ENCODE results near the gene BRICD5. TPM values are rescaled to one million over a fixed set of nuclear protein-coding genes. Genes with fewer than 3 reads are reported as not detected.

BRICD5 gene
- total and polyA plus RNA-seq, 8 donors = 2.9 to 15.3 (median 5.1) TPM

DNA sequence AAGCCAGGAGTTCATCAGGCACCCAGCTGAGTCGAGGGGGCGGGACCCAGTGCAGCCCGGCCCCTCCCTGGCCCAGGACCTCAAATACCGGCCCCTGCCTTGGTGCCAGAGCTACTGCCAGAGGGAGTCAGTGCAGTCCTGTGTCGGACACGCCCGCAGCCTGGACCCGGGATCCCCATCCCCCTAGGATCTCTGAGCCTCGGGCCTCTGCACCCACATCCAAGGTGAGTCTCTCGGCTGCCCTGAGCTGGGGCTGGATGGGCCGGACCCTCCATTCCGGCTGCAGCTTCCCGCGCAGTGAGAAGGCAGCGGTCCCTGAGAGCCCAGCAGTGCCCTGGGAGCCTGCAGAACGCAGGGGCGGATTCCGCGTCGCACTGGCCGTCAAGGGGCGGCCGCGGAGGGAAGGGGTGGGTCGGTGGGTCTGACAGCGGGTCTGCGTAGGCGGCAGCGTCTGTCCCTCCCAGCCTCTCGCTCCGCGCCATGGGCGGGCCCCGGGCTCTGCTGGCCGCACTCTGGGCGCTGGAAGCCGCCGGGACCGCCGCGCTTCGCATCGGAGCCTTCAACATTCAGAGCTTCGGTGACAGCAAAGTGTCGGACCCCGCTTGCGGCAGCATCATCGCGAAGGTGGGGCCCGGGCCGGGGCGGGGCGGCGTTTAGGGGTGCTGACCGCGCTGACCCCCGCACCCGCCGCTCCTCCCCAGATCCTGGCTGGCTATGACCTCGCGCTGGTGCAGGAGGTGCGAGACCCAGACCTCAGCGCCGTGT lies 25.9 kb upstream of the BRICD5 start, which contains the start of gene DNASE1L2:
TSS of gene DNASE1L2 (plus strand) at position 108 of the 765 bp plus-strand sequence. CDS start at position 481, 373 bp downstream.
- TF ChIP-seq, protein P1, sequence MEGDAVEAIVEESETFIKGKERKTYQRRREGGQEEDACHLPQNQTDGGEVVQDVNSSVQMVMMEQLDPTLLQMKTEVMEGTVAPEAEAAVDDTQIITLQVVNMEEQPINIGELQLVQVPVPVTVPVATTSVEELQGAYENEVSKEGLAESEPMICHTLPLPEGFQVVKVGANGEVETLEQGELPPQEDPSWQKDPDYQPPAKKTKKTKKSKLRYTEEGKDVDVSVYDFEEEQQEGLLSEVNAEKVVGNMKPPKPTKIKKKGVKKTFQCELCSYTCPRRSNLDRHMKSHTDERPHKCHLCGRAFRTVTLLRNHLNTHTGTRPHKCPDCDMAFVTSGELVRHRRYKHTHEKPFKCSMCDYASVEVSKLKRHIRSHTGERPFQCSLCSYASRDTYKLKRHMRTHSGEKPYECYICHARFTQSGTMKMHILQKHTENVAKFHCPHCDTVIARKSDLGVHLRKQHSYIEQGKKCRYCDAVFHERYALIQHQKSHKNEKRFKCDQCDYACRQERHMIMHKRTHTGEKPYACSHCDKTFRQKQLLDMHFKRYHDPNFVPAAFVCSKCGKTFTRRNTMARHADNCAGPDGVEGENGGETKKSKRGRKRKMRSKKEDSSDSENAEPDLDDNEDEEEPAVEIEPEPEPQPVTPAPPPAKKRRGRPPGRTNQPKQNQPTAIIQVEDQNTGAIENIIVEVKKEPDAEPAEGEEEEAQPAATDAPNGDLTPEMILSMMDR (IDR thresholded peaks at IDR 0.05) = no peak
- Histone ChIP-seq H3K27ac (no peak within 1 kb of the TSS), H3K9me3 (no peaks in the 10 kb centered on the region), H3K36me3 (peaks cover 0 to 82% of the 10 kb centered on the region in 2 donors), H3K4me3 (peak within 1 kb of the TSS in 1 of 2 donors; percentile 7), H3K4me1 (peaks cover 15 to 26% of the 10 kb centered on the region in 2 donors), H3K27me3 (peaks cover 16 to 36% of the 10 kb centered on the region in 2 donors)
- DNase-seq = peak in 1 of 4 donors; percentile 44
- ATAC-seq = peak; percentile 44
- intact Hi-C loops (cut with DNase I) = no loop called here

GRCh38 chr16:2235695-2236336 lies 25.2 kb upstream of the BRICD5 start:
- no peaks in the 10 kb centered on the region for H3K9me3 ChIP-seq
- TF ChIP-seq, protein P1 (IDR thresholded peaks at IDR 0.05) = no peak
- no peak for ATAC-seq

GRCh38 chr16:2235234-2235651 lies 24.6 kb upstream of the BRICD5 start:
- Histone ChIP-seq H3K9me3 (no peaks in the 10 kb centered on the region), H3K36me3 (peaks cover 0 to 83% of the 10 kb centered on the region in 2 donors), H3K27ac (no peak overlapping the region), H3K27me3 (peaks cover 16 to 36% of the 10 kb centered on the region in 2 donors), H3K4me1 (peaks cover 15 to 26% of the 10 kb centered on the region in 2 donors), H3K4me3 (no peak overlapping the region)
- peak in 1 of 4 donors; percentile 72 for DNase-seq
- no peak for ATAC-seq
- intact Hi-C loops (cut with DNase I) = no loop called here
- TF ChIP-seq, protein P1 (IDR thresholded peaks at IDR 0.05) = no peak

More at GRCh38 chr16:2235695-2236336, 25.2 kb upstream of the BRICD5 start:
- intact Hi-C loops (cut with DNase I) = no loop called here
- H3K4me1 ChIP-seq = peaks cover 15 to 26% of the 10 kb centered on the region in 2 donors
- DNase-seq = no peak
- H3K27me3 ChIP-seq = peaks cover 16 to 36% of the 10 kb centered on the region in 2 donors
- no peak overlapping the region for H3K27ac ChIP-seq
- H3K36me3 ChIP-seq = peaks cover 0 to 82% of the 10 kb centered on the region in 2 donors
- H3K4me3 ChIP-seq = peak overlapping the region in 1 of 2 donors; percentile 7

GRCh38 chr16:2234813-2235170 lies 24.1 kb upstream of the BRICD5 start:
- H3K4me3 ChIP-seq = no peak overlapping the region
- peaks cover 0 to 83% of the 10 kb centered on the region in 2 donors for H3K36me3 ChIP-seq
- H3K27me3 ChIP-seq = peaks cover 16 to 36% of the 10 kb centered on the region in 2 donors
- DNase-seq = no peak
- TF ChIP-seq, protein P1 (IDR thresholded peaks at IDR 0.05) = no peak
- intact Hi-C loops (cut with DNase I) = no loop called here
- no peaks in the 10 kb centered on the region for H3K9me3 ChIP-seq
- peaks cover 15 to 26% of the 10 kb centered on the region in 2 donors for H3K4me1 ChIP-seq
- ATAC-seq = no peak
- H3K27ac ChIP-seq = no peak overlapping the region
